Skeletal muscle cell (primary cell): ENCODE measurements around the gene PTPRO.

Experiments used
- DNase-seq: peaks from one replicate; pipeline ENCODE4 v3.0.0-alpha.2; 2010; ENCODE audit warnings: low read depth
- H3K4me3 ChIP-seq: 2 replicates; pipeline ENCODE4 v1.5.1; 2011; ENCODE audit warnings: low read depth, mild to moderate bottlenecking, control low read depth, low read length, moderate library complexity

Gene PTPRO

GRCh38 chr12:15322164-15323061 lies at the start of gene PTPRO:
TSS of gene PTPRO (plus strand) at chr12:15322508.
- H3K4me3 ChIP-seq, result peak within 1 kb of the TSS; percentile 48
- DNase-seq, result no peak

GRCh38 chr12:15273896-15274295 lies 48.4 kb upstream of the PTPRO start:
- H3K4me3 ChIP-seq, result no peak overlapping the region
- no peak for DNase-seq

GRCh38 chr12:15274561-15274967 lies 47.7 kb upstream of the PTPRO start:
- no peak overlapping the region for H3K4me3 ChIP-seq
- no peak for DNase-seq

DNA sequence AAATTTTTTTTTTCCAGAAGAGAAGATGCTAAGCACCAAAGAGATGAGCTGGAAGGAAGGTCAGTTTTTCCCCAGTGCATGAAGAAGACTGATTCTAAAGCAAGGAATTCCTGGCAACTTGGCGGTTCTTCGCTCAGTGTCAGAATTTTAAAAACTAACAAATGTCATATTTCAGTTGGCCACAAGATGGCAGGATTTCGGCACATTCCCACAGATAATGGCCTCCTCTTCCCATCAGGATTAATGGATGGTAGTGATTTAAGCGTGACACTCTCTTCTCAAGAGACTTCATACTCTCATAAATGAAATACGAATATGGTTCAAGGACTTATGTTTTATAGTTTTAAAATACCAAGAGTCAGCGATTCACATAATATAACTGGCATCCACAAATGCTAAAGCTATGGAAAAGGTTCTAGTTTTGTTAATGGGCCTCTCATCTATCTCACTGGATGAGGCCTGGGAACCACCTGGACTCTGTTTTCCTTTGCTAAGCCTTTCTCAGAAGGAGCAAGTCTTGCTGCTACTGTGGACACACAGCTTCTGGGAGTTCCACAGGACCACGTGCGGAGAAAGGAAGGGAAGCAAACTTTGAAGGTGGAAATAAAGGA lies 46.1 kb upstream of the PTPRO start:
- no peak for DNase-seq

DNA sequence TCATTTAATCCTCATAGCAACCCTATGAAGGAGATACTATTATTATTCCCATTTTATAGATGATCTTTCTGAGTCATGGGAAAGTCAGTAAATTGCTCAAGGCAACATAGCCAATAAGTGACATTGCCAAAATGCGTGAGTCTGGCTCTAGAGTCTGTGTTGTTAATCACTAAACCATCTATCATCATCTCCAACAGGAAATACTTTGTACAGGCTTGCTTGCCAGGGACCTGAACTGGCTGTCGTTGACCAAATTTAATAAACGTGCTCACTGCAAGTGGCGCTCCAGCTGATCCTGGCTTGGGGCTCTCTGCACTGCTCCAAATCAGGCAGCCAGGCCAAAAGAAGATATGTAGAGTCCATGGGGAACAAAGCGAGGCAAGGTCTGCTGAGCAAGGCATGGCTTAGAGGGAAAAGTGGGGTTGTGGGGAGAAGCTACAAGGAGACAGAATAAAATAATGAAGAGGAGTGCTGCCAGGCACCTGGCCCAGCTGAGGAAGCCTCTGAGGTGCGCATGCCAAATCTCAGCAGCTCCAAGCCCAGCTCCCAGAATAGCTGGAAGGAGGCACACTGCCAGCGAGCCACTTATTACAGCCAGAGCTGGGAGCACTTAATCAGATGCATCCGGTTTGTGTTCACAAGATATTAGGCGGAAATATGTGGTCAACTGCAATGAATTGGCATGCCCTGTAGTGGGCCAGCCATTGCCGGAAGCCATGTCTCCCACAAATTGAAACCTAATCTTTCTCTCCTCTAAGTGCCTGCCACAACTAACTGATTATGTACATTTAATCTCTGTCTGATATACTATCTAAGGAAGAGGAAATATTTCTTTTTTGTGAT lies 43.3 kb upstream of the PTPRO start:
- peak; percentile 67 for DNase-seq
- no peak overlapping the region for H3K4me3 ChIP-seq

More for the DNA sequence above, 46.1 kb upstream of the PTPRO start:
- no peak overlapping the region for H3K4me3 ChIP-seq

DNA sequence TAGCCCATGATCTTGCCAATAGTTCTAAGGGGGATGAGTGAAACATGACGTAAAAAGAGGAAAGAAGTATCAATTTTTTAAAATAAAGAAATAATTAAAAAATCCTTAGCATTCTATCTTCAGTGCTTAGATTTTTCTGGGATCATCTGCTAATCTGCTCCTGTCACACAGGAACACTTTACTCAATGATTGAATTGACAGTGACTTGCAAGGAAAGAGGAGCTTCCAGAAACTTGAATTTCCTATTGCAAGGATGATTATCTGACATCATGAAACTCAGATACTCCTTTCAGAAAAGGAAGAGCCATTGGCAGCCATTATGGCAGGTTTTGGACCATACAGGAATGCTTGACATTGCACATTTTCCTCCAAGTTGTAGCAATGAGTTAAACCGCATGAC lies 41.4 kb upstream of the PTPRO start:
- no peak for DNase-seq
- no peak overlapping the region for H3K4me3 ChIP-seq

GRCh38 chr12:15289192-15289591 lies 33.1 kb upstream of the PTPRO start:
- H3K4me3 ChIP-seq, result no peak overlapping the region
- no peak for DNase-seq

DNA sequence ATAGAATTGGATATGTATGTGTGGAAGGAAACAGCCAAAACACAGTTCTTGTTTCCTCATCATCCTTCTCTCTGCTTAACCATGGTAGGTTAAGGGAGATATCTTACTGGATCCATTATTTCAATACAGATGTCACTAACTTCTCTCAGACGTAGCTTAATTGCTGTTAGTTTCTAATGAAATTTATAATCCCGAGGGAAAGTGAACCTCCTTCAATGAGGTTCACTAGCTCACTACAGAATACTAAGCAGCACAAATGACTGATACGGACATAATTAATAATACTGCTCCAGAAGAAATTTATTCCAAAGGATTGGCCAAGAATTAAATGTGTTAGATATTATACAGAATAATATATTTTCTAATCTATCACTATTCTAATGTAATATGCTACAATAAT lies 28.6 kb upstream of the PTPRO start:
- H3K4me3 ChIP-seq, result no peak overlapping the region
- DNase-seq, result no peak

DNA sequence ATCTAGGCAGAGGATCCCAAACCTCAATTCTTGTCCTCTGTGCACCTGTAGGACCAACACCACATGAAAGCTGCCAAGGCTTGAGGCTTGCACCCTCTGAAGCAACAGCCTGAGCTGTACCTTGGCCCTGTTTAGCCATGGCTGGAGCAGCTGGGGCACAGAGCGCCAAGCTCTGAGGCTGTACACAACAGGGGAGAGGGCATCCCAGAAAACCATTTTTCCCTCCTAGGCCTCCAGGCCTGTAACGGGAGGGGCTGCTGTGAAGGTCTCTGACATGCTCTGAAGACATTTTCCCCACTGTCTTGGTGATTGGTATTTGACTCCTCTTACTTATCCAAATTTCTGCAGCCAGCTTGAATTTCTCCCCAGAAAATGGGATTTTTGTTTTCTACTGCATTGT lies 22.4 kb upstream of the PTPRO start:
- DNase-seq, result no peak
- H3K4me3 ChIP-seq, result no peak overlapping the region

- no peak for DNase-seq
- H3K4me3 ChIP-seq, result no peak overlapping the region
Observed at GRCh38 chr12:15304296-15304695, 18.0 kb upstream of the PTPRO start.

DNA sequence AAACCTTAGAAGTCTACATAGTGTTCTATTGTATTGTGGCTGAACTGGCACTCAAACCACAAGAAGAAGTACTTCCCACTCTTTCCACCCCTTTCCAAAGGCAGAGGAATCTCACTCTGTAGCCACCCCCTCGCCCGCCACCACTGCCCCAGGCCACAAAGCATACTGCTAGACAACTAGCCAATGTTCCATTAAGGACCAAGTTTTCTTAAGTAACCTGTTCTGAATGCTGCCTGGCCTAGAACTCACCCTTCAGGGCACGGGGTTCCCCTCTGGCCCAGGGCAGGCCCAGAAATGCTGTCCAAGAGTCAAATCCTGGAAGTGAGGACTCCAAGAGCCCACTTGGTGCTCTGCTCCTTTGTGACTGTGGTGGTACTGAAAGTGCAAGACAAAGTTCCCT lies 15.7 kb upstream of the PTPRO start:
- no peak overlapping the region for H3K4me3 ChIP-seq
- DNase-seq, result no peak

DNA sequence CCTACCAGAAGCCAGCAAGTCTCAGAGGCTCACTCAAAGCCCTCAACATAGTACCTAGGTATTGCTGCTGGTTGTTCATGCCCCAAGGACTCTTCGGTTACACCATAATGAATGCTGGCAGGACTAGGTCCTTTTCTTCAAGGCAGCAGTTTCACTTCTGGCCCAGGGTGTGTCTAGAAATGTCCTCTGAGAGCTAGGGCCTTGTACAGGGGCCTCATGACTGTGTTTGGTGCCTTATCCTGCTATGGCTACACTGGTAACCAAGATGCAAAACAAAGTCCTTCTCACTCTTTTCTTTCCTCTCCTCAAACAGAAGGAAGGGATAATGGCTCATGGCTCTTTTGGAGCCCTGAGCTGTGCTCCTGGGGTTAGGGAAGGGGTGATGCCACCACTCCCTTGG lies 15.2 kb upstream of the PTPRO start:
- DNase-seq, result no peak
- H3K4me3 ChIP-seq, result no peak overlapping the region

GRCh38 chr12:15318841-15319240 lies 3.5 kb upstream of the PTPRO start:
- no peak for DNase-seq
- no peak overlapping the region for H3K4me3 ChIP-seq

GRCh38 chr12:15320881-15321280 lies 1.4 kb upstream of the PTPRO start:
- no peak overlapping the region for H3K4me3 ChIP-seq
- DNase-seq, result no peak

- no peak for DNase-seq
- H3K4me3 ChIP-seq, result no peak overlapping the region
Observed at GRCh38 chr12:15323480-15323879, 1.2 kb downstream of the PTPRO start.

DNA sequence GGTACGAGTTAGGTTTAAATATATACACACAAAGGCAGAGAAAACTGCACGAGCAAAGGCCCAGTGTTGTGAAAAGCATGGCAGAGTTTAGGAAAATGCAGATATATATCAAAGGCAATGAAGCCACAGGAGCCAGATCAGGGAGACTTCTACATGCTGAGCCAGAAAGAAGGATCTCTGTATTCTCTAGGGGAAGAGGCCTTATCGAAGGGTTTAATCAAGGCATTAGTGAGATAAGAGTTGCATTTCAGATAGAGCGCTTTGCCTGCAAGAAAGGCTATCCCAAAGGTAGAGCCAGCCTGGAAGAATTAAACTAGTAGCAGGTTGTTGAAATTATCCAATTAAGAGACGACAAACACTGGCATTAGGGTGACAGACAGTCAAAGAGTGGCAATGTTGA lies 7.6 kb downstream of the PTPRO start:
- H3K4me3 ChIP-seq, result no peak overlapping the region
- DNase-seq, result no peak

DNA sequence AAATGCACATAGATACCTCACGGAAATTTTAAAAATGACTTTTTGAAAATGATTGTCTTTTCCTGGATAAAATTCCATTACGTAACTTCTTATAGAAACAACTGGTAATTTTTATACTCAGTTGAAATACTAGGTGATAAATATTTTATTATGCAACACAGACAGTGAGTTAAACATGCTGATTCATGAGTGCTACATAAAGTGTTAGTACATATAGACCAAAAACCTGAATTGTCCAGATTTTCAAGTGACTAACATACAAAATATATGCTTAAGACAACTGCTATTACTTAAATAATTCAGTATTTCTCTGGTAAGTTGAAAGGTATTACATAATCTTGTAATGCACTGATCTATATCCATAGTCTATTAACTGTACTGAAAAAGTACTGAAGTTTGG lies 11.9 kb downstream of the PTPRO start:
- peak; percentile 4 for DNase-seq
- H3K4me3 ChIP-seq, result no peak overlapping the region

- DNase-seq, result no peak
- no peak overlapping the region for H3K4me3 ChIP-seq
Observed at GRCh38 chr12:15335959-15336358, 13.7 kb downstream of the PTPRO start.

DNA sequence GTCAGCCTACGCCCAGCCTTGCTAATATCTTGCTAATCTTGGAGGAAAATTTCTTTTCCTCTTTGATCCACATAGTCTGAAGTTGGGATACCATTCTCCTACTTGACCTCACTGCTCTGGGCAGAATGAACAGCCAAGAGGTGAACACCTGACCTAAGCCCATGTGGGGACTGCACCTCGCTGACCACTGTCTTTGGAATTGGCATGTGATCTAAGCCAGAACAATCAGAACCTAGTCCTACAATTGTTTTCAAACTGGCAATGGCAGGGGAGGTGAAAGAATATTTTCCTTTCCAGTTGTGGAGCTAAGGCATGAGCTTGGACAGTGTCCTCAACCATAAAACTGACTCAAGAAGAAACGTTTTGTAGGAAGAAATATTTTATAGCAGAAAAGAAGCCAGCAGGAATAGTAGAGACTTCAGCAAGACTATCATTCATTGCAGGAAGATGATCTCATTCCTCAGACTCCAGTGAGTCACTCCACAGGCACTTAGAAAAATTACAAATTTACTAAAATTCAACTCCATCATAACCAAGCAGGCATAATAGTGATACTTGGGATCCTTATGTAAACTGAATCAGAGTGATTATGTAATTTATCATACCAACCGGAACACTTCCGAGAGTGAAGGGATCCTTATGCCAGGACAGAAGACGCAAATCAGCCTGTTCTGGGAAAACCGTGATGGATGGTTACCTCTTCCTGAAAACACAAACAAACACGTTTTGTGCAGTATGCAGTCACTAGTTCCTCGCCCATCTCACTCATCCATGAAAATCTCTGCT lies 14.7 kb downstream of the PTPRO start:
- DNase-seq, result peak; percentile 38
- peak overlapping the region; percentile 6 for H3K4me3 ChIP-seq
